ENCODE results near the gene ACKR2. TPM values are rescaled to one million over a fixed set of nuclear protein-coding genes. Genes with fewer than 3 reads are reported as not detected.

ACKR2 gene
- total and polyA plus RNA-seq, 2 of the 13 experiments (the other 11 are each of a cell fraction or from before 2014, with no cell fraction given) = 1.1 to 1.9 TPM

GRCh38 chr3:42855219-42855546, 45.9 kb downstream of the ACKR2 start (continued):
- TF ChIP-seq ARNT2 (CRISPR knock-in tag; IDR thresholded peaks at IDR 0.05; ENCODE audit: low read depth) (0 out of 2 replicates have a peak, but pooled peaks have one; percentile 20), KDM5A (IDR thresholded peaks at IDR 0.05; ENCODE audit: borderline replicate concordance, low read length) (0 out of 2 replicates have a peak, but pooled peaks have one; percentile 29), ZFP37 (CRISPR knock-in tag; IDR thresholded peaks at IDR 0.05; ENCODE audit: borderline replicate concordance) (no peak), ZHX2 (IDR thresholded peaks at IDR 0.05; ENCODE audit: low read depth) (0 out of 2 replicates have a peak, but pooled peaks have one; percentile 22), ZHX2 (CRISPR knock-in tag; IDR thresholded peaks at IDR 0.05; ENCODE audit: borderline replicate concordance) (no peak), KLF12 (CRISPR knock-in tag; IDR thresholded peaks at IDR 0.05; ENCODE audit: borderline replicate concordance) (no peak; the same call in 1 of the 2 replicates), ZXDC (CRISPR knock-in tag; IDR thresholded peaks at IDR 0.05) (0 out of 2 replicates have a peak, but pooled peaks have one; percentile 6), PCBP2 (optimal IDR thresholded peaks at IDR 0.05; ENCODE audit: low read depth, low read length, poor library complexity, severe bottlenecking) (no peak), BRF2 (CRISPR knock-in tag; IDR thresholded peaks at IDR 0.05) (0 out of 2 replicates have a peak, but pooled peaks have one; percentile 64), AHR (CRISPR knock-in tag; IDR thresholded peaks at IDR 0.05) (no peak), ATF3 (CRISPR knock-in tag; IDR thresholded peaks at IDR 0.05) (no peak; the same call in 1 of the 2 replicates), TFAP4 (IDR thresholded peaks at IDR 0.05; ENCODE audit: borderline replicate concordance, low read depth) (peak; percentile 82), FIP1L1 (IDR thresholded peaks at IDR 0.05; ENCODE audit: borderline replicate concordance, insufficient read depth, low read depth, low read length) (no peak), HMGA1 (CRISPR knock-in tag; conservative IDR thresholded peaks at IDR 0.05) (no peak), ZNF790 (CRISPR knock-in tag; IDR thresholded peaks at IDR 0.05; ENCODE audit: borderline replicate concordance) (no peak), ZC3H13 (CRISPR knock-in tag; IDR thresholded peaks at IDR 0.05) (0 out of 2 replicates have a peak, but pooled peaks have one; percentile 21), YEATS2 (CRISPR knock-in tag; IDR thresholded peaks at IDR 0.05; ENCODE audit: borderline replicate concordance) (no peak)
